HG02588 (cell line): Measurements from ENCODE around the gene PPFIBP1.
A peak's percentile ranks its signal among the peaks of the same experiment; 100 is the strongest.

Experiments used
- ATAC-seq: cut with Tn5 transposase; IDR thresholded peaks from one replicate; pipeline ENCODE4 v1.9.1; 2021; ENCODE audit warnings: mild to moderate bottlenecking, moderate library complexity; ENCODE audit not compliant: unreplicated experiment

PPFIBP1 gene

DNA sequence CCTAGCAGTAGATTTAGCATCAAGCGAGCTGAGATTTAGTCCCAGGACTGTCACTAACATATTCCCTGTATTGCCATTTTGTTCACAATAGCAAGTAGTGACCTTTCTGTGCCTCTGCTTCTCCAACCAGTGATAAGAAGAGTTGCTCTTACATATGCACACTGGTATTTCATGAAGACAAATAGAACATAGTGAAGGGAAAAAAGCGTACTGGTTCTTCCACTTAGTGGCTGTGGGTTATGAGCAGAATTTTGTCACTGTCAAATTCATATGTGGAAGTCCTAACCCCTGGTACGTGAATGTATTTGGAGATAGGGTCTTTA lies 12.3 kb upstream of the PPFIBP1 start:
- no peak for ATAC-seq

DNA sequence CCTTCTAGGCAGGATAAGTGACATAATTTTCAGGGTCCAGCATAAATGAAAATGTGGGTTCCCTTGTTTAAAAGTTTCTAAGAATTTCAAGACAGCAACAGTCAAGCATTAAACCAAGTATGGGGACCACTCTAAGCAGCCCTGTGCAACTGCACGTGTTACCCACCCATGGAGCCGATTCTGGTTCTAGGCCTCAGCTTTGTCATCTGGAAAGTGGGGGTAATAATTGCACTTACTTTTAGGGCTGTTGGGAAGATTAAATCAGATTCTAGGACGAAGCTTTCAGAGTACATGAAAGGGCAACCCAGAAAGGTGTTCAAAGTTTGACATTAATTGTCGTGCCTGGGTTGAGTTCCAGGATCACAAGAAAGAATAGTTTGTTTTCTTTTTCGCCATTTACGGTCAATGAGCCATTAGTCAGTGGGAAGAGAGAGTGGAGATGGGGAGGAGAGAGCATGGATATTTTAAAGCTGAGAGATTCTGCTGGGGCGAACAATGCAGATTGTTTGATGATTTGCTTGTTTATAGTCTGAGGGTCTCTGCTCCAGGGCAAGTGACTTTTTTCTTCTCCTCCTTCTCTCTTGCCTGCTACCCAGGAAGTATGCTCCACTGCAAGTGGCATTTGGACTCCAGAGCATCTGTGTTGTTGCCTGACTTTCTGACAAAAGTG lies 10.7 kb upstream of the PPFIBP1 start:
- ATAC-seq, result no peak

- ATAC-seq, result no peak
These were observed 8.3 kb upstream of the PPFIBP1 start for GRCh38 chr12:27515671-27516070.

GRCh38 chr12:27516625-27517024 lies 7.4 kb upstream of the PPFIBP1 start:
- no peak for ATAC-seq

- ATAC-seq, result no peak
These were observed 6.5 kb upstream of the PPFIBP1 start for GRCh38 chr12:27517546-27517945.

GRCh38 chr12:27517961-27518665 lies 5.9 kb upstream of the PPFIBP1 start:
- ATAC-seq, result no peak

DNA sequence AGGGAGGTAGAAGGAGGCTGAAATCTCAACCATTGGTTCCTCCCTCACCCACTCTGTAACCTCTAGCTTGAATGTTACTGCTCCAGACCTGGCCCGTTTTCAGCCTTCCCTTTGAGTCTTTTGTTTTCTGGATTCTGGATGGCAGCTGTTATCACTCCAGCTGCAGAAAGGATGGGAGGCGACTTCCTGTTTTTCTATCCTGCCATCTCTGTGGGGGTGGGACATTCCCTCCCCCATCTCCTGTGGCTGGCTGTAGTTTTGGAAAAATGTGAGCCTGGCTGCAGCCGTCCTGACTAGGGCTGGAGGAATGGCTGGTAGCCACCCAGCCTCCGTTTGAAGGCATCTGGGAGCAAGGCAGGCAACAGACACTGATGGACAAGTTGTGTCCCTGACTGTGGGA lies 2.9 kb upstream of the PPFIBP1 start:
- ATAC-seq, result no peak

- ATAC-seq, result no peak
These were observed 2.0 kb upstream of the PPFIBP1 start for GRCh38 chr12:27521981-27522380.

DNA sequence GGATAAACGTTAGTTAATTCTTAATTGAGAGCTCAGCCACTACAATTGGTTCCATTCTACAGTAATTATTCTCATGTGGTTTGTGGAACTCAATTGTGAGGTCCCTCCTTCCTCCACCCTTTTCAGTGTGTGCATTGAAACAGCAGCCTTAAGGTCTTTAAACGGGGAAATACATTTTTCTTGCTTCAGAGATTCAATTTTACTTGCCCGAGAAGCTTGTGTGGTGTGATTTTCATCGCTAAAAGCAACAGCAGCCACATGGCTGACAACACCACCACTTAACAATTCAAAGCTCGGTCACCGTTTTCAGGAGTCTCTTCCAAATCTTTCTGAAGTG lies 733 bp upstream of the PPFIBP1 start:
- ATAC-seq, result peak; percentile 3

- no peak for ATAC-seq
These were observed 459 bp downstream of the PPFIBP1 start for GRCh38 chr12:27524494-27524835.

GRCh38 chr12:27524839-27525753 lies 1.1 kb downstream of the PPFIBP1 start:
- no peak for ATAC-seq

DNA sequence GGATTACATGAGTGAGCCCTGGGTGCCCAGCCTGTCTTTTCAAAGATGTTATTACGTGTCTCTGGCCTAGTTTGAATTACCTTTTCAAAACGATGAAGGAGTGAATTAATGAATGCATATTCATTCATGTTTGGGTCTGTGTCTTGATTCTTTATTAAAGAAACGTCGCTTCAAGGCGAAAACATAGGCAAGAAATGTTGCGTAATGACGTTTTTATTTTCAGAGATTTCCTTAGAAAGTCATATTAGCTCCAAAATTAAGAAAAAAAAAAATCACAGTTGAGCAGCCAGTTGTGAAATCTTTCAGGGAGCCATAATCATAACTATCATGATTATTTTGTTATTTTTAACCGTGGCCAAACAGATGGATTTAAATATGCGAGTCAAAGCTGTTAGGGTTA lies 3.5 kb downstream of the PPFIBP1 start:
- no peak for ATAC-seq

DNA sequence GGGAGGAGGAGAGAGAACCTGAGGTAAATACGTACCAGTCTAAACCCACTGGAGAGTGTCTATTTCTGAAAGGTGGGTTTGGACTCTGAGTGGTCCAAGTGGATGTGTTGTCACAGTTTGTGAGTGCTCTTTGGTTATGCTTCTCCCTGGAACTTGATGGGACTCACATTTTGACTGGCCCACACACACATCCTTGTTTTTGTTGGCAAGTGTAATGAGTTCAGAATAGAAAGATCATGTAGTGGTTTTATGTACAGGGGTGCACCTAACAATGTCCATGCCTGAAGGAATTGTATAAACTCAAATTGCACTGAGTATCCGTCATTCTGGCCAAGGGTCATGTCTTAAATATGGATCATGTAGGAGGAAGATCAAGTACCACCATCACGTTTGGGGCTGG lies 4.8 kb downstream of the PPFIBP1 start:
- no peak for ATAC-seq

- no peak for ATAC-seq
These were observed 6.3 kb downstream of the PPFIBP1 start for GRCh38 chr12:27530157-27530922.

DNA sequence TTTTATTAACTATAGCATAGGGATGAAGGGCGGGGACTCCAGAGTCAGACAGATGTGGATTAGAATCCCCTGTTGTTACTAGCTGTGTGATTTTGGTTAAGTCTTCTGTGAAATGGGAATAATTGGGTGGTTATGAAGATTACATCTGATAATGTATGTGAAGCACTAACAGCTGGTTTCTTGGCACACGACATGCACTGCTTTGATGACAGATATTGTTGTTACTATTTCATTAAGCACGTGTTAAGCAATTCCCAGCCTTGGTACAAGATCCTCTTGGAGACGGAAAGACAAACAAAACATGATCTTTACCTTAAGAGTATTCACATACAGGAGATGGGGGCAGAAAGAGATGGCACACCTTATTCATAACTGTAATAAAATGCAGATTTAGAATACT lies 7.9 kb downstream of the PPFIBP1 start:
- ATAC-seq, result no peak

DNA sequence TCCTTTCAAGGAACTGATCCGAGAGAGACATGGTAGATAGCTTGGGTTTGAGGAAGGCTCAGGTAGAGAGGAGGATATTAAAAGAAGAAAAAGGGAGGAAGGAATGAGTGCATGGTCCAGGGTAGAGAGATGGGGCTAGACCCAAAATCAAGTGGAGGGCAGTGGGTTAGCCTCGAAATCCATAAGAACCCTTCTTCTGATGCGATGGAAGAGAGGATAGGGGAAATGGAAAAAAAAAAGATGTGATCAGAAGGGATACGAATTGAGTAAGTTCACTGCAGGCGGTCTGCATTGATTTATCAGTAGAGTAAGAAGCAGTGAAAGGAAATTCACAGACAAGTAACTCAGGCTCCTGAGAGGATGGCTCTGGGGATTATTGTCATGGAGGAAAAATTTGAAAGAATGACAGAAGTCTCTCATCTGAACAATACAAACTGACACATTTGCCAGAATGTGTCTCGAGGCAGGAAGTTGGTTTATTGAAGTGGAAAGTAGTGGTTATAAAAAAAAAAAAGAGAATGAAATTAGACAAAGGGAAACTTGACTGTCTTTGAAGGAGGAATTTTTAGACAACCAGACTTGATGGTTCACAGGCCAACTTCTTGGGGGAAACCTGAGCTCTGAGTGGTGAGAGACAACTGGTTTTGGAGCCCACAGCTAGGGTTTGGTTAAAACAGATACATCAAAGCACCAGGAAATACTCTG lies 10.2 kb downstream of the PPFIBP1 start:
- no peak for ATAC-seq

DNA sequence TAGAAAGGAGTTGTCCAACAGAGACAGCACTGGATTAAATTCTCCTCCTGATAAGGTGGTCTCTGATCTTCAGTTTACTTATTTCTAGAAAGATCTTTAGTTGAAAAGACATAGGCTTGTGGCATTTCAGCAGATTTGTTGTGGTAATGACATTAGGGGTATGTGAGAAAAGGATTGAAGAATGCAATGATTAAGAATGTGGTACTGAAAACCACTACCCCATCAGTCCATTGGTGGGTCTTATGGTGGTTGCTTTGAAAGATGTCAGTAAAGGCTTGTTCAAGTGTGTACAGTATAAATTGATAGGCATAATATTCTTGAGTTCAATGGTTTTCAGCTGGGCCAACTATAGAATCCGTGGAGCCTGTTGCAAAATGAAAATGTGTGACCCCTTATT lies 10.8 kb downstream of the PPFIBP1 start:
- ATAC-seq, result no peak

DNA sequence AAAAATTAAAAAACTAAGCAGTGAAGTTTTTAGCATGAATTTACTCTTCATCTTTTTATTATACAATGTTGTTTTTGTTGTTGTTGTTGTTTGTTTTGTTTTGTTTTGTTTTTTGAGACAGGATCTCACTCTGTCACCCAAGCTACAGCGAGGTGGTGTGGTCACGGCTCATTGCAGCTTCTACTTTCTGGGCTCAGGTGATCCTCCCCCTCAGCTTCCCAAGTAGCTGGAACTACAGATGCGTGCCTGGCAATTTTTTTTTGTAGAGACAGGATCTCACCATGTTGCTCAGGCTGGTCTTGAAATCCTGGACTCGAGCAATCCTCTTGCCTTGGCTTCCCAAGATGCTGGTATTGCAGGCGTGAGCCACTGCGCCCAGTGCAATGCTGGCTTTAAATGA lies 11.3 kb downstream of the PPFIBP1 start:
- ATAC-seq, result no peak

GRCh38 chr12:27537855-27538675 lies 14.1 kb downstream of the PPFIBP1 start:
- ATAC-seq, result no peak

DNA sequence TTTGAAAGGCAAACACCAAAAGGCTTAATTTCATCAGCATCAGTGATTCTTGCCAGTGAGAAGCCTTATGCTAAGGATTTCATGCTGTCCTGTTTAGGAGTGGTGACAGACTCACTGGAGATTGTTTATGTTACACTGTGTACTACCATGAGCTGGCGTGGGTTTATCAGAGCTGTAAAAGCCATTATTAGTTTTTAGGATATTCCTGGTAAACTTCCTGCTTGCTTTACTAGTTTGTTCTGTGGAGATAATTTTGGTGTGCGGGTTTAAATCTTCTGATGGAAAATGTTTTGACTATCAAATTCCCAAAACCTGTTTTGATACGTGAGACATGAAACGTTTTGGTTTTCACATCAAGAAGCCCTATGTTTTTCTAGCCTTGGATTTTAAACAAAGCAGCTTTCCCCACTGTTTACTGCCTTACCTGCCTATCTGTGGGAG lies 15.2 kb downstream of the PPFIBP1 start:
- ATAC-seq, result no peak
